GM12875 (cell line): ENCODE measurements around the gene HMGN4.
A peak's percentile ranks its signal among the peaks of the same experiment; 100 is the strongest.

Experiments used
- H3K4me3 ChIP-seq: one replicate; pipeline ENCODE4 v1.5.1; 2011; ENCODE audit warnings: low read depth, low read length, control low read depth
- TF ChIP-seq, protein P1 (sequence below): IDR thresholded peaks from 2 replicates; pipeline ENCODE4 v1.5.1; 2011; ENCODE audit warnings: low read depth, mild to moderate bottlenecking, control low read depth, inconsistent platforms, low read length, moderate library complexity, borderline replicate concordance; ENCODE audit not compliant: insufficient read depth

HMGN4 gene

DNA sequence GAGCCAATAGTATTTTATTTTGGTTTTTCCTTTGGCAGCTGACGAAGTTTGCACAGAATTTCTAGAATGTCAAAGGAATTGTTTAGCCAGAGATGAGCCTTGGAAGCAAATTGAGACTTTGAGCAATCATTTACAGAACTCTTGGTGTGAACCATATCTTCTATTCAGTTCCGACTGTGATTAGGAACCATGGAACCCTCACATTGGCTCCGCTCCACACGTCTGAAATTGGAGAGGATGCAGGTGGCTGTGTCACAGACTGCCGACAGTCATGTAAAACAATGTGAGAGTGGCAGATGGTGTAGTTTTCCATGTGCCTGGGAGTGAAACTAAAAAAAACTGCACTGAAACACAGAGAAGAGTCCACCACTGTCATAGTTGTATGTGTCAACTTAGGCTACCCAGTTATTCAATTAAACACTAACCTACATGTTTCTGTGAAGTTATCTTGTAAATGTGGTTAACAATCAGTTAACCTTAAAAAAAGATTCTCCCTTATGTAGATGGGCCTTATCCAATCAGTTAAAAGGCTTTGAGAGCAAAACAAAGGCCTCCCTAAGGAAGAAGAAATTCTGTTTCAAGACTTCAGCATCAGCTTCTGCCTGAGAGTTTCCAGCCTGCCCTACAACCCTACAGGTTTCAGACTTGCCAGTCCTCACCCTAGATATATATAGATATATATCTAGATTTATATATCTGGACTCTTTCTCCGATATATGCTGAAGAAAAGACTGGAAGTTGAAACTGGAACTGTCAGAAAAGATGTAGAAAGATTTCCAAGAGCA lies 3.3 kb upstream of the HMGN4 start:
- no peak overlapping the region for H3K4me3 ChIP-seq
- TF ChIP-seq, protein P1, sequence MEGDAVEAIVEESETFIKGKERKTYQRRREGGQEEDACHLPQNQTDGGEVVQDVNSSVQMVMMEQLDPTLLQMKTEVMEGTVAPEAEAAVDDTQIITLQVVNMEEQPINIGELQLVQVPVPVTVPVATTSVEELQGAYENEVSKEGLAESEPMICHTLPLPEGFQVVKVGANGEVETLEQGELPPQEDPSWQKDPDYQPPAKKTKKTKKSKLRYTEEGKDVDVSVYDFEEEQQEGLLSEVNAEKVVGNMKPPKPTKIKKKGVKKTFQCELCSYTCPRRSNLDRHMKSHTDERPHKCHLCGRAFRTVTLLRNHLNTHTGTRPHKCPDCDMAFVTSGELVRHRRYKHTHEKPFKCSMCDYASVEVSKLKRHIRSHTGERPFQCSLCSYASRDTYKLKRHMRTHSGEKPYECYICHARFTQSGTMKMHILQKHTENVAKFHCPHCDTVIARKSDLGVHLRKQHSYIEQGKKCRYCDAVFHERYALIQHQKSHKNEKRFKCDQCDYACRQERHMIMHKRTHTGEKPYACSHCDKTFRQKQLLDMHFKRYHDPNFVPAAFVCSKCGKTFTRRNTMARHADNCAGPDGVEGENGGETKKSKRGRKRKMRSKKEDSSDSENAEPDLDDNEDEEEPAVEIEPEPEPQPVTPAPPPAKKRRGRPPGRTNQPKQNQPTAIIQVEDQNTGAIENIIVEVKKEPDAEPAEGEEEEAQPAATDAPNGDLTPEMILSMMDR = no peak

DNA sequence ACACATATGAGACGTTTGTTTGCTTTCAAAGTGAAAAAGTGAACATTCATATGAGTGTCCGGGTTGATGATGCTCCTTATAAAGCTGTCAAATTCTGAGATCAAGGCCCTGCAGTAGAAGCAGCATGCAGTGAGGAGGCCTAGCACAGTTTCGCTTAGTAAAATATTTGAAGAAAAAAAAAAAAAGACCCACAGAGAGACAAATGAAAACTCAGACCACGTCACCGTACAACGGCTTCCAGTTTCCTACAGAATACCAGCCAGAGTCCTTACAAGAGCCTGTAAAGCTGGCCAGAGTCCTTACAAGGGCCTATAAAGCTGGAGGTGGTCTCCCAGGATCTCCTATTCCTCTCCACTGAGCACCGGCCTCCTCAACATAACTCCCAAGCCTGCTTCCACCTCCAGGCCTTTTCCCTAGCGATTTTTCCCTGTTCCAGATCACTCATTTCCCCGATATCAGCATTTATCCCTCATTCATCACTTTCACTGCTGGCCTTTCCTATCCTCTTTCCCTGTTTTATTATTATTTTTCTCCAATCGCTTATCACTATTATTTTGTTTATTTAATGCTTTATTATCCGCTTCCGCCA lies 1.5 kb upstream of the HMGN4 start:
- H3K4me3 ChIP-seq = peak overlapping the region; percentile 1
- TF ChIP-seq, protein P1 = no peak

DNA sequence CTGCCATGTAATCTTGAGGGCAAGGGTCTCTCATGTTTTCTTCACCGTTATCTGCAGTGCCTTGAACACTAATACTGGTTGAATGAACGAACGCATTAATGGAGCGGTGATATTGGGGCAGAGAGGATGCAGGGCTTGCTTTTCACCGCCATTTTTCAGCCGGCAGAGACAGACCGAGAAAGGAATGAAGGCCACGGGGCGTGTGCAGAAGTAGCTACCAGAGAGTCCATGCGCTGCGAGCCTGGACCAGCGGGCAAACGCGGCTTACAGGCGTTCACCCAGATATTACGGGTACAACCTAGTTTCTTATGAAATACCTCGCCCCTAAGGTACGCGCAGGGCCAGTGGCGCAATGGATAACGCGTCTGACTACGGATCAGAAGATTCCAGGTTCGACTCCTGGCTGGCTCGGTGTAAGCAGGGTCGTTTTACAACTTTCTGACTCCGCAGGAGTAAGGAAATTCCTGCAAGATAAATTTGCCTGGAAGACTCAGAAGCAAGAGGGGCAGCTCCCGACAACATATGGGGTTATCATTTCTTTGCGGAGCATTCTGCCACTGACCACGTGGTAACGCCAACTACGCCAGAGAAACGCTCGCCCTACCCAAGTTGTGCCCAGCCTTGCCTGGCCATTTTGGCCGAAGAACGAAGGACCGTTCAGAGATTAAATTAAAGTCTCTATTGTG lies 863 bp upstream of the HMGN4 start:
- peak overlapping the region; percentile 41 for H3K4me3 ChIP-seq
- TF ChIP-seq, protein P1 = no peak

DNA sequence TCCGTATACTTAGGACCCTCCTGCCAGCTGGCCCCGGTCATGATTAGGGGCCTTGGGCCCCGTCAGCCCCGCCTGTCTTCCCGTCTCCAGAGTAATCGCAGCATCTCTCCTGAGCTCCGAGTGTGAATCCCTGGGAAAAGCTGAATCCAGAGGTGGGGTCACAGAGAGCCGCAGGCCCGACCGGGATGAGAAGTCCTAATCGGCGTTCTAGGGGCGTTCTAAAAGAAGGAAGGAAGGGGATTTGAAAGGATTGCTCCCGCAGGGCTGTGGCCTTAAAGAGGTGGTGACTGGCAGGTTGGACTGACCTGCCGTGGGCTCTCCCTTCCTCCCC lies 371 bp downstream of the HMGN4 start:
- TF ChIP-seq, protein P1 = no peak
- H3K4me3 ChIP-seq = peak overlapping the region; percentile 68

DNA sequence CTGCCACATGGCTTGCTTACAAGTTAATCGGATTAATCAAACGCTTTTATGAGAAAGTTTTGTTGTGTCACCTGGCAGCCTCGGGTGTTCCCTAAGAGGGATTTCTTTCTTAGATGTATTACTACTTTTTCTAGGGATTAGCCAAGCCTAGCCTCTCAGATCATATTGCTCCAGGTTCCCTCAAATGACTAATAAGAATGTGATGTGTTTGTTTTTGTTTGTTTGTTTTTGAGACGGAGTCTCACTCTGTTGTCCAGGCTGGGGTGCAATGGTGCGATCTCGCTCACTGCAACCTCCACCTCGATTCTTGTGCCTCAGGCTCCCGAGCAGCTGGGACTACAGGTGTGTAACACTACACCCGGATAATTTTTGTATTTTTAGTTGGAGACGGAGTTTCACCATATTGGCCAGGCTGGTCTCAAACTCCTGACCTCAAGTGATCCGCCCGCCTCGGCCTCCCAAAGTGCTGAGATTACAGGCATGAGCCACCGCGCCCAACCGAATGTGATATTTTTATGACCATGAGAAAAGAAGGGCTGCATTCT lies 977 bp downstream of the HMGN4 start:
- peak overlapping the region; percentile 68 for H3K4me3 ChIP-seq
- TF ChIP-seq, protein P1 = no peak

DNA sequence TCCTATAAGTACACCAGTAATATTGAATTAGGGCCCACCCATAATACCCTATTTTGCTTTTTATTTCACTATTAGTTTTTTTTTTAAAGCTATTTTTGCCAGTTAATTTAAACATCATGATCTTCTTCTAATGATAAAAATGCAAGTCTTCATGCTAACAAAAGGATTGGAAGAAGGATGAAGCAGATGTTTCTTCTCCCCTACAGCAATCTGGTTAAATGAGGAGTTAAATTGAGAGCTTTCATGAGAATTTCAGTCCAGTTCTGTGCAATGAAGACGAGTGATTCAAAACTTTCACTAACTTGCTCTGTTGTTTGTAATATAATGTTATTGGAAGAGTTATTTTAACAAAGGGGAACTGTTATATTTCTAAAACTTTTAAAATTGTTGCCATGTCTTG lies 3.4 kb downstream of the HMGN4 start:
- no peak overlapping the region for H3K4me3 ChIP-seq

More for the DNA sequence above, 3.4 kb downstream of the HMGN4 start:
- TF ChIP-seq, protein P1 = no peak
